HG03095 (cell line): ENCODE results near the gene IDE.
"Not testable (repeated sequence)": the region's sequence is repeated elsewhere in the genome, so short reads cannot be mapped to it uniquely, and the experiment has no call there.

Source experiments
- ATAC-seq: cut with Tn5 transposase; IDR thresholded peaks from one replicate; pipeline ENCODE4 v1.9.1; 2021; ENCODE audit warnings: moderate library complexity; ENCODE audit not compliant: unreplicated experiment

The IDE gene

GRCh38 chr10:92420546-92421275 is 153.2 kb downstream of the IDE start:
- no peak for ATAC-seq

DNA sequence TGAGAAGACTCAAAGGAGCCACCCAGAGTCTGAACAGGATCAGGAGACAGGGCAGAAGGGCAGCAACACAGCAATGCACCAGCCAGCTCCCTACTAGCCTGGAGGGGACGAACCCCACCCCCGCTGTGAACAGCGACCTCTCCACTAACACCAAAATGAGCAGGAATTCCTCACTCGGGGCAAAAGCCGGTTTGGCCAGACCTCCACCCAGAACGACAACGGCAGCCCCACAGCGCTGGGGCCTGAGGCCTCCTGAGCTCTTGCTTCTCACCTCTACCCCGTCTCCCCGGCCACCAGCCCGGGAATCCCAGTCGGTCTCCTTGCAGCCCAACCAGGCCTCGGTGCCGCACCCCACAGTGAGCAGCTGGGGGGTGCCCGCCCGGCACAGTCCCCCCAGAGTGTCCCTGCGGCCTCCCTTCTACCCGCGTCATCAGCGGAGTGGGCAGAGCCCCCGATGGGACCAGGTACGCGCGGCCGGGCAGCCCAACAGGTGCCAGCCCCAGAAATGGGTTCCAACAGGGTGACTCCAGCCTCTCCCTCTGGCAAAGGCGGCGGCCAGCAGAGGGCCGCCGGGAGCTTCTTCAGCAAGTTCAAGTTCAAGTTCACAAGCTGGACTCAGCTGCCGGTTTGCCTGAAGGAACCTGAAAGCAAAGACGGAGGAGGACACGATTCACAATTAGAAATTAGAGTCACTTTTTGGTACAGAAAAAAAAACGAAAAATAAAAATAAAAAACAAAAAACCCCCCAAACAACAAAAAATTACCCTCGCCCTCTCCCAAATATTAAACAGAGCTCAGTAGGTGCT is 153.9 kb downstream of the IDE start:
- ATAC-seq: no peak

DNA sequence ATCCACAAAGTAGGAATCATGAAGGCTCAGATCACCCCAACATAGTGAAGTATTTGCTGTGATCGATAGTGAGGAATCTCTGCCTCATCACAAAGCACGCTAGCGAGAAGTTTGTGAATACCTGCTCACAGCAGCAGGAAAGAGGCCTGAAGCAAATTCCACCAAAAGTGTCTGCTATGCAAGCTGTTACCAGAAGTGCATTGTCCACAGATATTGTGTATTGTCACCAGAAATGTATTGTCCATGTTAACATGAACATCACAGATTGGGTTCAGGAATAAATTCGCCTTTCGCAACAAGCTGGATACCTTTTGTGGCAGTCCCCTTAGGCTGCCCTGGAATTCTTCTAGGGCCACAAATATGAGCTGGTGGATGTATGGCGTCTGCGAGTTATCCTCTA is 155.0 kb downstream of the IDE start:
- ATAC-seq: no peak

DNA sequence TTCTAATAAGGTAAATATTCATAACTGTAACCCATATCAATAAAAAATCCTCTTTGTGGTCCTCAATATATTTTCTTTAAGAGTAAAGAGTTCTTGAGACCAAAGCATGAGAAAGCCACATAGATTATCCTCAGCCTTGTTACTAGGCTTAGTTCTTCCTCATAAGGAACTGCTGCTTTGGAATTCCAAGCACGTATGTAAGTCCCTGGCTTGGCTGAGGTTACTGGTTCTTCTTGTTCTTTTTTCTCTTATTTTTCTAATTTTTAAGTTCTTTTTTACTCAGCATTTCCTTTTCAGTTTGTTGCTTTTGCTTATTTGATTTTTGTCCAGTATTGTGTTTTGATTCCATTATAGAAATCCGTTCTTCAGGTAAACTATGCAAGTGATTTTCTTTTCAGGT is 155.7 kb downstream of the IDE start:
- ATAC-seq: no peak

- no peak for ATAC-seq
Measured at GRCh38 chr10:92413519-92413918, 160.4 kb downstream of the IDE start.

DNA sequence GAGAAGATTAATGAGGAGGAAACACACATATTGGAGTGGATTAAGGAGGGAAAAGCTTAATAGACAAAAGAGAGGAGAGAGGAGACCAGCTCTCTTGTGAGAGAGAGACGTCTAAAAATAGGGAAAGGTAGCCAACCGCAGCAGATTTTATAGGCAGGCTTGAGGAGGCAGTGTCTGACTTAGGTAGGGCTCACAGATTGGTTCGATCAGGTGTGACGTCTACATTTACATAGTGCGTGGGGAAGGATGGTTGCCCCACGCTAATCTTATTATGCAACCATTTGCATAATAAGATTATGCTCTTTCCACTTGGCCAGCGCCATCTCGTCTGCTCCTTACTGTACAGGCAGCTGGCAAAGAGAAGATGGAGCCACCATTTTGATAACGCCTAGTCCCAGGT is 160.9 kb downstream of the IDE start:
- no peak for ATAC-seq

DNA sequence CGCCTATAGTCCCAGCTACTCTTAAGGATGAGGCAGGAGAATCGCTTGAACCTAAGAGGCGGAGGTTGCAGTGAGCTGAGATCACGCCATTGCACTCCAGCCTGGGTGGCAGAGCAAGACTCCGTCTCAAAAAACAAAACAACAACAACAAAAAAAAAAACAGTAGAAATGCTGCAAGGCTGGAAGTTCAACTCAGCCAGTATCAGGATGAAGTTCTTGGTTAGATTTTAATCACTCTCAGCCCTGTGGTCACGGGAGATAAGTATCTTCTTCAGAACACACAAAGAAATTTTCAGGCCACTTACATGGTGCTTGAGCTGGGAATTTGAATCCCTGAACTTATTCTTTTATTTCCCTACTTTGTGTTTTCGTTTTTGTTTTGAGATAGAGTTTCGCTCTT is 162.5 kb downstream of the IDE start:
- no peak for ATAC-seq

DNA sequence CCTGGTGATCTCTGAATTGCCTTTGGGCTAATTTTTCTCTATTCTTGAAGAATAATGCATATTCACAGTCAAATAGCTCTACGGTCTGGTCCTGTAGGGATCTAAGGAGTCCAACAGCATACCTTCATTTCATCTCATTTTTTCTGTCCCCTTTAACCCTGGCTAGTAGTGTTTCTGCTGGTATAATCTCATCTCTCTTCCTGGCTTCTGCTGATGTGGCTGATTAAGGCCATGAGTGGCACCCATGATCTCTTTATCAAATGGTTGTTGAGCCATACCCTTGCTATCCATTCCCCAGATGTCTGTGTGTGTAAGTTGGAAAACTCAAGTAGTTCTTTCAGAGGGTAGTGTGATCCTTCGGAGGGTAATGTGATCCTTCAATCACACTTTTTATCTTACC is 163.4 kb downstream of the IDE start:
- no peak for ATAC-seq

- no peak for ATAC-seq
Measured at GRCh38 chr10:92408017-92408361, 165.9 kb downstream of the IDE start.

DNA sequence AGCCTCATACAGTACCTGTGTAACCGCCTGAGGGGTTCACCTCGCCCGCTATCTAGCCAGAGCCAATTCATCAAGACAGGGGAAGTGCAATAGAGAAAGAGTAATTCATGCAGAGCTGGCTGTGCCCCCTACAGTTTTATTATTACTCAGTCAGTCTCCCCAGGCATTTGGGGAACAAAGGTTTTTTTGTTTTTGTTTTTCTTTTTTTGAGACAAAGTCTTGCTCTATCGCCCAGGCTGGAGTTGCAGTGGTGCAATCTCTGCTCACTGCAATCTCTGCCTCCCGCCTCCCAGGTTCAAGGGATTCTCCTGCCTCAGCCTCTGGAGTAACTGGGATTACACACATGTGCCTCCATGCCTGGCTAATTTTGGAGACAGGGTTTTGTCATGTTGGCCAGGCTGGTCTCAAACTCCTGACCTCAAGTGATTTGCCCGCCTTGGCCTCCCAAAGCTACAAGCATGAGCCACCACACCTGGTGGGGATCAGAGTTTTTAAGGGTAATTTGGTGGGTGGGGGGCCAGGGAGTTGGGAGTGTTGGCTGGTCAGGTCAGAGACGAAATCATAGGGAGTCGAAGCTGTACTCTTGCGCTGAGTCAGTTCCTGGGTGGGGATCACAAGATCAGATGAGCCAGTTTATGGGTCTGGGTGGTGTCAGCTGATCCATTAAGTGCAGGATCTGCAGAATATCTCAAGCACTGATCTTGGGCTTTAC is 166.4 kb downstream of the IDE start:
- ATAC-seq: no peak

GRCh38 chr10:92405419-92405924 is 168.4 kb downstream of the IDE start:
- no peak for ATAC-seq

DNA sequence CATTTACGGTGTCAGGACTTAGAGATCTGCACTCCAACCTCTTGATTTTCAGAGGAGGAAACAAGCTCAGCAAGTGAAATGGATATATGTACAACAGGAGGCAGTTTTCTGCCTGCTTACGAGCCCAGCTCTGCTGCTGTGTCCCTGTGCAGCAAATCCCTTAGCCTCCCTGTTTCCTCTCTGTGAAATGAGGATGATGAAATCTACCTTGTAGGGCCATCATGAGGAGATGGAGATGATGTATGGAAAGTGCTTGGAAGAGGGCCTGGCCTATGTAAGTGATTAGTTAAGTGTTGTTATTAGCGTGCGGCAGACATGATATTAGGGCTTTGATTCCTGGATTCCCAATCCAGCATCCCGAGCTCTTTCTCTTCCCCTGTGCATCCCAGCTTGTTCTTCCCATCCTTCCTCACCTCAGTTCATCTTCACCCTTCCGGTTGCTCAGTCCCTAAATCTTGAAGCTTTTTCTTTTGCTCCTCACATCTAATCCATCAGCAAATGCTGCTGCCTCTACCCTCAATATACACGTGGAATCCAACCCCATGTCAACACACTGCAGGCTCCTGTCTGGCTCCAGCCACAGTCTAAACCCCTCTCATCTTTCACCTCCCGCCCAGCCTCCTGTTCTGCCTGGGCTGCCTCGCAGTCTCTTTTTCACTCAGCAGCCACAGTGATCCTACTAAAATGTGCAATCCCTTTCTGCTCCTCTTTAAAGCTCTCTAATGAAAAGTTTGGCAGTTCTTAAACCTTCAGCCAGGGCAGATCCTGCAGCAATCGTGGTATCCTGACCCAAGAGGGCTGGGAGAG is 169.1 kb downstream of the IDE start:
- no peak for ATAC-seq

DNA sequence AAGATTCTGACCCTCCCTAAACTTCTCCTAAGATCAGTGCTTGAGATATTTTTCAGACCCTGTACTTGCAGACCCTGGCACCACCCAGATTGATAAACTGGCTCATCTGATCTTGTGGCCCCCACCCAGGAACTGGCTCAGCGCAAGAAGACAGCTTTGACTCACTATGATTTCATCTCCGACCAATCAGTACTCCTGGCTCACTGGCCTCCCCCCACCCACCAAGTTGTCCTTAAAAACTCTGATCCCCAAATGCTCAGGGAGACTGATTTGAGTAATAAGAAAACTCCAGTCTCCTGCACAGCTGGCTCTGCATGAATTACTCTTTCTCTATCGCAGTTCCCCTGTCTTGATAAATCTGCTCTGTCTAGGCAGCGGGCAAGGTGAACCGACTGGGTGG is 171.7 kb downstream of the IDE start:
- not testable (repeated sequence) for ATAC-seq
